Activated T-helper 2 cell treated with anti-CD3 and anti-CD28 coated beads, Interferon-gamma antibody, Interleukin-2, Interleukin-4, amounts not matched to agents 10 μg/mL and 5 μg/mL and 100 μg/mL, durations not matched to agents 14 hours and 24 hours and 36 hours (primary cell): ENCODE results near the gene SPTSSA. TPM values are rescaled to one million over a fixed set of nuclear protein-coding genes. Genes with fewer than 3 reads are reported as not detected.
"Not testable (repeated sequence)": the region's sequence is repeated elsewhere in the genome, so short reads cannot be mapped to it uniquely, and the experiment has no call there.

Source experiments
- DNase-seq: peaks from one replicate; pipeline ENCODE4 v3.0.0; 2021; ENCODE audit warnings: low spot score
- H3K27ac Mint-ChIP-seq: one replicate; pipeline ENCODE4 v1.8.0; 2021; ENCODE audit warnings: mixed read lengths
- H3K27me3 Mint-ChIP-seq: one replicate; pipeline ENCODE4 v1.8.0; 2021; ENCODE audit warnings: low read depth, mixed read lengths
- H3K36me3 Mint-ChIP-seq: one replicate; pipeline ENCODE4 v1.8.0; 2021; ENCODE audit warnings: low read depth, mixed read lengths
- H3K4me1 Mint-ChIP-seq: one replicate; pipeline ENCODE4 v1.8.0; 2021; ENCODE audit warnings: low read depth, mixed read lengths
- H3K4me3 Mint-ChIP-seq: one replicate; pipeline ENCODE4 v1.8.0; 2021; ENCODE audit warnings: low read depth, mild to moderate bottlenecking, moderate library complexity, mixed read lengths
- H3K9me3 Mint-ChIP-seq: one replicate; pipeline ENCODE4 v1.8.0; 2021; ENCODE audit warnings: mixed read lengths
- intact Hi-C: fragments of 100-400 bp; cut with micrococcal nuclease; formaldehyde crosslinking; loops from one replicate; pipeline ENCODE4 v1.15.1; 2023
- total RNA-seq: library from RNA; stranded (reverse); gene quantifications from 2 replicates; pipeline ENCODE4 v1.2.3, GENCODE V29; 2022

SPTSSA gene, protein sequence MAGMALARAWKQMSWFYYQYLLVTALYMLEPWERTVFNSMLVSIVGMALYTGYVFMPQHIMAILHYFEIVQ
- total RNA-seq, result 23.2 and 24.7 TPM in 2 replicates

DNA sequence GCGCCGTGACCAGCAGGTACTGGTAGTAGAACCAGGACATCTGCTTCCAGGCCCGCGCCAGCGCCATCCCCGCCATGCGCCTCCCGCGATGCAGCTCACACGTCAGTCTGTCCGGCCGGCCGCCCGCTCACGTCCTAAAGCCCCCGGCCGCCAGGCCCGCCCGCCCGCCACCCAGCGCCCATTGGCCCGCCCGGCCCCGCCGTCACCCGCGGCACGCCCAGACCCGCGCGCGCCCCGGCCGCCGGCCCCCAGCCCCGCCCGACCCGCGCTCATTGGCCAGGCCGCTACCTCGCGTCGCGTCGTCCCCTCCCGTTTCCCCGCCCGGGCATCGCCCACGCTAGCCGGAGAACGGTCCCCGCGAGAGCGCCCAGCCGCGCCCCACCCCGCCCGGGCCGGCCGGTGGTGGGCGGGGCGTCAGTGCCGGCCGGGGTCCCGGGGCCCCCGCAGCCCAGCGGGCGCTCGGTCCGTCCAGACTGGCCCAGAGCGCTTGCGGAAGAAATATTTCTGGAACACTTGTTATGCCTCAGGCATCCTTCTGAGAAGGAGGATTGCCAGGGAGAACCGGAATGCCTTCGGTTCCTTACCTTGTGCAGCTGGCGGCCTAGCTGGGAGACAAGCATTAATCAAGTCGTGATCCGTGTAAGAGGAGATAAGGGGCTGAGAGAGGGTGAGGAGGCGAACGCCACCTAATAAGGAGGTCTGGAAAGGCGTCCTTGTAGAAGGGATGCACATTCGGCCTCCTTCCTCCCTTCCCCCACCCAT lies at the start of gene SPTSSA:
TSS of gene SPTSSA (minus strand) at position 109 of the 762 bp plus-strand sequence. CDS start at position 76, 33 bp downstream.
- peaks cover 14% of the 10 kb centered on the region for H3K4me1 Mint-ChIP-seq
- intact Hi-C loops, result loop anchor here (5.0 kb wide), 1 partner anchor 75 kb away; the partner anchor contains the start of gene EAPP
- no peaks in the 10 kb centered on the region for H3K9me3 Mint-ChIP-seq
- H3K4me3 Mint-ChIP-seq, result peak within 1 kb of the TSS; percentile 87
- H3K27me3 Mint-ChIP-seq, result no peaks in the 10 kb centered on the region
- peak; percentile 86 for DNase-seq
- peaks cover 2% of the 10 kb centered on the region for H3K36me3 Mint-ChIP-seq
- peak within 1 kb of the TSS; percentile 90 for H3K27ac Mint-ChIP-seq

DNA sequence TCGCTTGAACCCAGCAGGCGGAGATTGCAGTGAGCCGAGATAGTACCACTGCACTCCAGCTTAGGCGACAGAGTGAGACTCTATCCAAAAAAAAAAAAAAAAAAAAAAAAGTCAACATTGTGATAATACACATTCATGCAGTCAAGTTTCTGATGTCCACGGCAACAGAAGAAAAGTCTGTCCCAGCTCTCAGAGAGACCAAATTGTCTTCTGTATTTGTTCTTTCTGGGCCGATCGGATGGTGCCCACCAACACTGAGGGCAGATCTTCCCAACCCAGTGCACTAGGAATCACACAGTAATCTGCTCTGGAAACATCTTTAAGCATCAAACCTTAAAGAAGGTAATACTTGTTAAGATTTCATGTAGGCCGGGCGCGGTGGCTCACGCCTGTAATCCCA lies 45.8 kb upstream of the SPTSSA start:
- no peak for DNase-seq
- no peaks in the 10 kb centered on the region for H3K9me3 Mint-ChIP-seq
- intact Hi-C loops, result no loop called here

DNA sequence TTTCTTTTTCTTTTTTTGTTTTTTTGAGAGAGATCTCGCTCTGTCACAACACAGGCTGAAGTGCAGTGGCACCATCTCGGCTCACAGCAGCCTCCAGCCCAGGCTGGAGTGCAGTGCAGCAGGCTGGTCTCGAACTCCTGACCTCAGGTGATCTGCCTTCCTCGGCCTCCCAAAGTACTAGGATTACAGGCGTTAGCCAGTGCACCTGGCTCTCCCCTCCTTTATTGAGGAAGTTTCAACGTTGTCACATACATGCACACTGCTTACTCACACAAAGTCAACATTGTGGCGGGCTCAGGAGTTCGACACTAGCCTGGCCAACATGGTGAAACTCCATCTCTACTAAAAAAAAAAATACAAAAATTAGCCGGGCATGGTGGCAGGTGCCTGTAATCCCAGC lies 45.4 kb upstream of the SPTSSA start:
- H3K4me3 Mint-ChIP-seq, result no peak overlapping the region
- intact Hi-C loops, result no loop called here
- H3K36me3 Mint-ChIP-seq, result no peaks in the 10 kb centered on the region
- H3K4me1 Mint-ChIP-seq, result no peaks in the 10 kb centered on the region
- no peak for DNase-seq
- no peaks in the 10 kb centered on the region for H3K9me3 Mint-ChIP-seq
- H3K27ac Mint-ChIP-seq, result no peak overlapping the region
- H3K27me3 Mint-ChIP-seq, result peaks cover 2% of the 10 kb centered on the region

More for the DNA sequence above, 45.8 kb upstream of the SPTSSA start:
- H3K36me3 Mint-ChIP-seq, result no peaks in the 10 kb centered on the region
- H3K4me3 Mint-ChIP-seq, result no peak overlapping the region
- no peaks in the 10 kb centered on the region for H3K4me1 Mint-ChIP-seq
- H3K27ac Mint-ChIP-seq, result no peak overlapping the region
- peaks cover 2% of the 10 kb centered on the region for H3K27me3 Mint-ChIP-seq

DNA sequence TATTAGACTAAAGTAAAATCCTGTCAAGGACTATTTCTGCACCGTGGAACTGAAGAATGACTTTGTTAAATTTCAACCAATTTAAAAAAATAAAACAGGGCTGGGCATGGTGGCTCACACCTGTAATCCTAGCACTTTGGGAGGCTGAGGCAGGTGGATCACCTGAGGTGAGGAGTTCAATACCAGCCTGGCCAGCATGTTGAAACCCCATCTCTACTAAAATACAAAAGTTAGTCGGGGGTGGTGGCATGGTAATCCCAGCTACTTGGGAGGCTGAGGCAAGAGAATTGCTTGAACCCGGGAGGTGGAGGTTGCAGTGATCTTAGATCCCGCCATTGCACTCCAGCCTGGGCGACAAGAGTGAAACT lies 43.1 kb upstream of the SPTSSA start:
- H3K27me3 Mint-ChIP-seq, H3K9me3 Mint-ChIP-seq, H3K4me1 Mint-ChIP-seq, H3K27ac Mint-ChIP-seq, H3K4me3 Mint-ChIP-seq, DNase-seq, intact Hi-C loops, H3K36me3 Mint-ChIP-seq: not testable (repeated sequence)

DNA sequence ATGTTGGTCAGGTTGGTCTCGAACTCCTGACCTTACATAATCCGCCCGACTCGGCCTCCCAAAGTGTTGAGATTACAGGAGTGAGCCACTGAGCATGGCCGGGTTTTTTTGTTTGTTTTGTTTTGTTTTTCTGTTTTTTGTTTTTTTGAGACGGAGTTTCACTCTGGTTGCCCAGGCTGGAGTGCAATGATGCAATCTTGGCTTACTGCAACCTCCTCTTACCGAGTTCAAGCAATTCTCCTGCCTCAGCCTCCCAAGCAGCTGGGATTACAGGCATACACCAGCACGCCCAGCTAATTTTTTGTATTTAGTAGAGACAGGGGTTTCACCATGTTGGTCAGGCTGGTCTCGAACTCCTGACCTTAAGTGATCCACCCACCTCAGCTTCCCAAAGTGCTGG lies 42.0 kb upstream of the SPTSSA start:
- intact Hi-C loops, H3K36me3 Mint-ChIP-seq, H3K4me3 Mint-ChIP-seq, H3K9me3 Mint-ChIP-seq, H3K4me1 Mint-ChIP-seq, H3K27ac Mint-ChIP-seq, H3K27me3 Mint-ChIP-seq, DNase-seq: not testable (repeated sequence)

DNA sequence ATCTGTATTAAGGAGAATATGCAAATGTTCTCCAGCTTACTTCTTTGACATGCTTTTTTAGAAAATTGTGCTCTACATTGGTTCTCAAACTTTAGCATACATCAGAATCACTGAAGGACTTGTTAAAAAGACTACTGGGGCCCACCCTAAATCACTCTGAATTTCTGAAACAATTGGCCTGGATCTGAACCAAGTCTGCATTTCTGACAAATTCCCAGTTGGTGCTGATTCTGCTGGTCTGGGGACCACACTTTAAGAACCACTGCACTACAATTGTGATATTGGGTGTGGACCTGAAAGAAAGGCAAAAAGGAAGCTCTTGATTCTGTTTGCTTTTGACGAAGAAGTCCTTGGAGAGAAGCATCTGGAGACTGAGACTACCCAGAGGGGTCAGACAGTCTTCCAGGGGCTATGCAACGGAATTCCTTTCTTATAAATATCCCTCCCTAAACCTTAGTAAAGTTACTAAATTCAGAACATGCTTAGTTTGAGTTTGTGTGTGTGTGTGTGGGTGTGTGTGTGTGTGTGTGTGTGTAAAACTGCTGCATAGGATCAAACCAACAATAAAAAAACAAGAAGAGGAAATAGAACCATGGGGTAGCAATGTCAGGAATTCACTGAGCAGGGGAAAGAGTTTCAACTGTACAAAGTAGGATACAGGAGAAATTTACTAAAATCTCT lies 40.6 kb upstream of the SPTSSA start:
- Mint-ChIP-seq H3K4me3 (no peak overlapping the region), H3K27ac (no peak overlapping the region), H3K27me3 (no peaks in the 10 kb centered on the region), H3K36me3 (no peaks in the 10 kb centered on the region), H3K9me3 (no peaks in the 10 kb centered on the region), H3K4me1 (no peaks in the 10 kb centered on the region)
- intact Hi-C loops, result no loop called here
- DNase-seq, result no peak

DNA sequence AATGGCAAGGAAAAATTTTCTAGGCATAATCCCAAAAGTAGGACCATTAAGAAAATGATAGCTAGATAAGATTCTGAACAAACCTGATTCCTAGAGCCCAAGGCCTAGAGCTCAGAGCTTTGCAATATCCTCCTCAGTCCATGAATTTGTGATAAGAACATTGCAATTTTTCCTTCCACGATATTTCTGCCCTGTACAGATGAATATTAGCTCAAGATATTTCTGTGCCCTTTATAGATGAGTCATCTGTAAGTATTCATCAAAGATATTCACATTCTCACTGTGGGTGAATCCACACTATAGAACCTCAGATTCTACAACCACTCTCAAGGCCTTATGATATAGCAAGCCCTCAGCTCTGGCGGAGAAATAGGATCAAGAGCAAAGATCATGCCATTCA lies 40.0 kb upstream of the SPTSSA start:
- H3K9me3 Mint-ChIP-seq, result no peaks in the 10 kb centered on the region
- no peak for DNase-seq
- no peaks in the 10 kb centered on the region for H3K36me3 Mint-ChIP-seq
- no peaks in the 10 kb centered on the region for H3K4me1 Mint-ChIP-seq
- no peaks in the 10 kb centered on the region for H3K27me3 Mint-ChIP-seq
- intact Hi-C loops, result no loop called here
- H3K4me3 Mint-ChIP-seq, result no peak overlapping the region
- no peak overlapping the region for H3K27ac Mint-ChIP-seq

DNA sequence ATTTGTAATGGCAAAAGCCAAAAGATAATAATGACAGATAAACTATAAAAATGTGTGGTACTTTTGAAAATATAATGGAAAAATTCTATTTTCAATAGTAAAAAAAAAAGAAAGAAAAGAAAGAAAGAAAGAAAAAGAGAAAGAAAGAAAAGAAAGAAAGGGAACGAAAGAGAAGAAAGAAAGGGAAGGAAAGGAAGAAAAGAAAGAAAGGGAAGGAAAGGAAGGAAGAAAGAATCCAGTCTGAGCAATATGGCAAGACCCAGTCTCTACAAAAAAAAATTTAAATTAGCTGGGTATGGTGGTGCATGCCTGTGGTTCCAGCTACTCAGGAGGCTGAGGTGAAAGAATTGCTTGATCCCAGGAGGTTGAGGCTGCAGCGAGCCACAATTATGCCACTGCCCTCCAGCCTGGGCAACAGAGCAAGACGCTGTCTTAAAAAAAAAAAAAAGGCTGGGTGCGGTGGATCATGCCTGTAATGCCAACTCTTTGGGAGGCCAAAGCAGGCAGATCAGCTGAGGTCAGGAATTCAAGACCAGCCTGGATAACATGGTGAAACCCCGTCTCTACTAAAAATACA lies 39.1 kb upstream of the SPTSSA start:
- Mint-ChIP-seq H3K27me3 (no peaks in the 10 kb centered on the region), H3K4me1 (no peaks in the 10 kb centered on the region), H3K36me3 (no peaks in the 10 kb centered on the region), H3K27ac (no peak overlapping the region), H3K9me3 (no peaks in the 10 kb centered on the region), H3K4me3 (no peak overlapping the region)
- intact Hi-C loops, result no loop called here
- DNase-seq, result no peak

DNA sequence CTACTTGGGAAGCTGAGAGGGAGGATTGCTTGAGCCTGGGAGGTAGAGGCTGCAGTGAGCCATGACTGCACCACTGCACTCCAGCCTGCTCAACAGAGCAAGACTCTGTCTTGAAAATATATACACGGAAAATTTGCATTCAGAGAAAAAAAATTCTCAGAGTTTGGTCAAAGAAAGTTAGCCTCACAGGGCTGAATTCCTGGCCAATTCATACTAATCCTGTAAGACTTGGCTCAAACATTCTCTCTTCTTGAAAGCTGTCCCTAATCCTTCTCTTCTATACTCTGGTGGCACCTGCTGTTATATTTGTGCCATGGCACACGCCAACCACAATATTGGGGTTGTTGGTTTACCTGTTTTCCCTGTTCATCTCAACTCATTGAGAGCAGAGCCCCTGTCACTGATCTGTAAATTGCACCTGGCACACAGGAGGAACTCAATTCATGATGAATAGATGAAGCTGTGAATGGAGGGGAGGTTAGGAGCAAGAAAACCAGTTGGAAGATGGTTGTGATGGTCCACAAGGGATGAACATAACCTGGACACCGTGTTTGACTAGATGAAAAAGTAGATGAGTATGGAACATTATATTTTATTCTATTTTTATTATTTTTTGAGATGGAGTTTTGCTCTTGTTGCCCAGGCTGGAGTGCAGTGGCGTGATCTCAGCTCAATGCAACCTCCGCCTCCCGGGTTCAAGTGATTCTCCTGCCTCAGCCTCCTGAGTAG lies 36.8 kb upstream of the SPTSSA start:
- intact Hi-C loops, result loop anchor here (5.0 kb wide), 1 partner anchor 167 kb away; no protein-coding TSS in a partner anchor
- no peak overlapping the region for H3K4me3 Mint-ChIP-seq
- H3K27me3 Mint-ChIP-seq, result no peaks in the 10 kb centered on the region
- no peaks in the 10 kb centered on the region for H3K9me3 Mint-ChIP-seq
- DNase-seq, result no peak
- no peaks in the 10 kb centered on the region for H3K4me1 Mint-ChIP-seq
- H3K36me3 Mint-ChIP-seq, result no peaks in the 10 kb centered on the region
- no peak overlapping the region for H3K27ac Mint-ChIP-seq

DNA sequence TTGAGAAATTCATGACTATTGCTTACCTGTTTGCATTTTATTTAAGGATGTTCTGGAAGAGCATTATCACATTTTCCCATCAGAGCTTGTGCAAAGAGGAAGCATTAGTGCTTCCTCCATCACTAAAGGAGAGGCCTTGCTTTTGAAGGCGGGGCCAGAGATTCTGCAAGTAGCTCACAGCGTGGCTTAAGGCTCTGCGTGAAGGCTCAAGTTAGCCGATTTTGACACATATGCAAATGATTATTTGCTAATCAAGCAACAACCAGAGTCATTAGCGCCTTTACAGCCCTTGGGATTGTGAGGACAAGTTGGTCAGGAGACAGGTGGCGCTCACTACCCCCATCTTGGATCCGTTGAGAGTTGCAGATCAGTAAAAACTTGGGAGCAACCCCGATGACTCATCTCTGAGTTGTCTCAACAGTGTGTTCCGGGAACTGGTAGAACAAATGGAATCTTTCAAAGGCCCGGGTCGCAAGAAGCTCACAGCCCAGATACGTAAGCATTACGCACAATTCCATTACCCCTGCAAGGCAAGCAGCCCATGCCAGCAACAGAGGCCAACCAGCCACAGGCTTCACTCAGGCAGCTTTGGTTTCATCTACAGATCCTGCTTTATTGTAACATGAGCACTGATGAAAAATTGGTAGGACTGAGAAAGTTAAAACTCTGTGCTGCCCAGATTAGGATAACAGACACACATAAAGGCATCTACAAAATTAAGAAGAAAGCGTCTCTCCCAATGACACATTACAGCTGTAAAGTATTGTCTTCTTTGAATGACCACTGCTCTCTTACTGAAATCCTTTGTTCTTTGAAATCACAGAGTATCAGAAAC lies 34.9 kb upstream of the SPTSSA start:
- Mint-ChIP-seq H3K4me3 (no peak overlapping the region), H3K27me3 (no peaks in the 10 kb centered on the region), H3K27ac (no peak overlapping the region), H3K9me3 (no peaks in the 10 kb centered on the region), H3K36me3 (no peaks in the 10 kb centered on the region), H3K4me1 (no peaks in the 10 kb centered on the region)
- DNase-seq, result no peak
- intact Hi-C loops, result loop anchor here (5.0 kb wide), 1 partner anchor 165 kb away; no protein-coding TSS in a partner anchor

DNA sequence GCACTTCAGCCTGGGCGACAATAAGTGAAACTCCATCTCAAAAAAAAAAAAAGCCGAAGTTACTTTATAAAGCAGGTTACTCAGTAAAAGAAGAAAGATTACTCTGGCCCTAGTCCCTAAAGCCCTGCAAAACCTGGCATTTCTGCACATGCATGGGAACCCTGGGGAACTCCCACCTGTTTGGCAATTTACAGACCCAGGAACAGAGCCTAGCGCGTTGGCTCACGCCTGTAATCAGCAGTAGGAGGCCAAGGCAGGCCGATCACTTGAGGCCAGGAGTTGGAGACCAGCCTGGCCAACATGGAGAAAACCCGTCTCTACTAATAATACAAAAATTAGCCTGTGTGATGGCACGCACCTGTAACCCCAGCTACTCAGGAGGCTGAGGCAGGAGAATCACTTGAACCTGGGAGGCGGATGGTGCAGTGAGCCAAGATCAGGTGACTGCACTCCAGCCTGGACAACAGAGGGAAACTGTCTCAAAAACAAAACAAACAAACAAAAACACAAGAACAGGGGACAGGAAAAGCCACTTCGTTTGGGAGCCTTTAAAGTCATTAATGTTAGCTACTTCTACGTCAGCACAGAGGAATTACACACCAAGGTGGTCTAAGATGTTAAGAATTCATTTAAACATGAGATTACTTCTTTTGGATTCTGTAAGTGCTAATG lies 34.1 kb upstream of the SPTSSA start:
- Mint-ChIP-seq H3K9me3 (no peaks in the 10 kb centered on the region), H3K36me3 (no peaks in the 10 kb centered on the region), H3K4me3 (no peak overlapping the region), H3K4me1 (no peaks in the 10 kb centered on the region), H3K27ac (no peak overlapping the region), H3K27me3 (no peaks in the 10 kb centered on the region)
- DNase-seq, result no peak
- intact Hi-C loops, result loop anchor here (5.0 kb wide), 1 partner anchor 164 kb away; no protein-coding TSS in a partner anchor
